Kasumi-1 (cell line): Measurements from ENCODE around the gene PTX4.

Experiments used
- DNase-seq, 2 experiments: peaks; one replicate each; lab custom pipeline; 2025; lab: John Stamatoyannopoulos, UW

PTX4 gene

GRCh38 chr16:1499756-1500464, 11.2 kb upstream of the PTX4 start:
- DNase-seq: no peak

GRCh38 chr16:1498899-1499676, 10.3 kb upstream of the PTX4 start:
- no peak for DNase-seq

GRCh38 chr16:1497014-1497598, 8.4 kb upstream of the PTX4 start:
- DNase-seq: no peak

- no peak for DNase-seq
Measured at GRCh38 chr16:1496464-1496863, 7.7 kb upstream of the PTX4 start.

GRCh38 chr16:1495889-1496262, 7.1 kb upstream of the PTX4 start:
- DNase-seq: no peak

GRCh38 chr16:1495211-1495888, 6.6 kb upstream of the PTX4 start:
- DNase-seq: no peak

GRCh38 chr16:1494711-1495110, 6.0 kb upstream of the PTX4 start:
- no peak for DNase-seq

GRCh38 chr16:1494129-1494640, 5.4 kb upstream of the PTX4 start:
- DNase-seq: no peak

GRCh38 chr16:1493746-1494094, 5.0 kb upstream of the PTX4 start:
- DNase-seq: no peak

GRCh38 chr16:1492923-1493745, 4.4 kb upstream of the PTX4 start, which contains the start of gene TELO2:
Gene TELO2 (plus strand): TSS chr16:1493360. CDS start chr16:1494282, 922 bp downstream.
- peak; percentile 37 to 44 for DNase-seq

- no peak for DNase-seq
Measured at GRCh38 chr16:1492082-1492922, 3.6 kb upstream of the PTX4 start.

GRCh38 chr16:1491327-1491726, 2.6 kb upstream of the PTX4 start:
- DNase-seq: peak; percentile 13 to 35

GRCh38 chr16:1489077-1489476, 333 bp upstream of the PTX4 start:
- no peak for DNase-seq

- DNase-seq: no peak
Measured at GRCh38 chr16:1488054-1488601, 616 bp downstream of the PTX4 start.

- DNase-seq: peak in 1 of 2 experiments; percentile 23
Measured at GRCh38 chr16:1487395-1488053, 1.2 kb downstream of the PTX4 start.

- DNase-seq: no peak
Measured at GRCh38 chr16:1486551-1487390, 2.0 kb downstream of the PTX4 start.

GRCh38 chr16:1485847-1486496, 2.8 kb downstream of the PTX4 start:
- no peak for DNase-seq
